Peyer's patch (tissue), 4 donors: ENCODE data around the gene LIMA1. TPM values are rescaled to one million over a fixed set of nuclear protein-coding genes. Genes with fewer than 3 reads are reported as not detected.
"Not testable (repeated sequence)": the region's sequence is repeated elsewhere in the genome, so short reads cannot be mapped to it uniquely, and the experiment has no call there.

Experiments
- DNase-seq, 3 donors: peaks; one replicate each; pipeline ENCODE4 v3.0.0-alpha.2; 2017 to 2019
- H3K27ac ChIP-seq, 4 donors: fragments of 200-600 bp; sonication (generic); one replicate each; pipeline ENCODE4 v1.5.1; 2016 to 2019
- H3K27me3 ChIP-seq, 2 donors: fragments of 200-600 bp; sonication (generic); one replicate each; pipeline ENCODE4 v1.5.1; 2019
- H3K36me3 ChIP-seq, 3 donors: fragments of 200-600 bp; sonication (generic); one replicate each; pipeline ENCODE4 v1.5.1; 2016 to 2019
- H3K4me1 ChIP-seq, 4 donors: fragments of 200-600 bp; sonication (generic); one replicate each; pipeline ENCODE4 v1.5.1; 2016 to 2019
- H3K4me3 ChIP-seq, 4 donors: fragments of 200-600 bp; sonication (generic); 1 replicate in 3 of 4; 2 replicates in 1 of 4; pipeline ENCODE4 v1.5.1; 2016 to 2019; ENCODE audit warnings: mild to moderate bottlenecking in 1 of 4
- H3K9me3 ChIP-seq, 4 donors: fragments of 200-600 bp; sonication (generic); one replicate each; pipeline ENCODE4 v1.5.1; 2016 to 2019; ENCODE audit warnings: mild to moderate bottlenecking in 1 of 4
- POLR2A ChIP-seq, 2 donors: fragments of 450-650 bp; IDR thresholded peaks; one replicate each; pipeline ENCODE4 v1.5.1; 2017; ENCODE audit warnings: antibody characterized with exemption in 2 of 2, mild to moderate bottlenecking in 2 of 2, moderate library complexity in 2 of 2
- total RNA-seq, 4 donors: library from RNA; depleted of rRNA; stranded (reverse); fragments of >200 nt; gene quantifications; one replicate each; pipeline ENCODE4 v1.1.0, GENCODE V29; 2016
- TF ChIP-seq, protein P1 (sequence below), 6 experiments: fragments of 450-650 bp in 4 of 6; fragments of 200-600 bp in 2 of 6; sonication (generic) in 1 of 6; IDR thresholded peaks; one replicate each; pipeline ENCODE4 v1.5.1; 2017 to 2019; ENCODE audit warnings: antibody characterized with exemption in 6 of 6, mild to moderate bottlenecking in 3 of 6, moderate library complexity in 1 of 6

LIMA1 gene
- total RNA-seq, 4 donors from 2014 or later = 253 to 280 (median 274) TPM

DNA sequence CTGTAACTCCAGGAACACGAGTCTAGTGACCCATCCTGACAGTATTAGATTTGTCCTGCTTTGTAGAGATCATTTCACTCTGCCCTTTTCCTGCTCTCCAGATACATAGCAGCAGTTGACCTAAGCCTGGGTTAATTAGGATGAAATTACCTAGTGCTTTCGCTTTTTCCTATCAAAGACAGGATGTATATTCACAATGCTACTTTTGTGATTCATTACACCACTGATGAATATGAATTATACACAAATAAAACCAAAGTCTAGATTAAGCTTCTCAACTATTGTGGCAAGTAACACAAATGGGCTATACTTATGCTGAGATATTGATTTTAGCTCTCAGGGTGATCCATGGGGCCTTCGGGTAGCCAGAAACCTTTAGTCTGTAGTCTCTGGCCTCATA, 134.0 kb downstream of the LIMA1 start:
- no peaks in the 10 kb centered on the region for H3K36me3 ChIP-seq

DNA sequence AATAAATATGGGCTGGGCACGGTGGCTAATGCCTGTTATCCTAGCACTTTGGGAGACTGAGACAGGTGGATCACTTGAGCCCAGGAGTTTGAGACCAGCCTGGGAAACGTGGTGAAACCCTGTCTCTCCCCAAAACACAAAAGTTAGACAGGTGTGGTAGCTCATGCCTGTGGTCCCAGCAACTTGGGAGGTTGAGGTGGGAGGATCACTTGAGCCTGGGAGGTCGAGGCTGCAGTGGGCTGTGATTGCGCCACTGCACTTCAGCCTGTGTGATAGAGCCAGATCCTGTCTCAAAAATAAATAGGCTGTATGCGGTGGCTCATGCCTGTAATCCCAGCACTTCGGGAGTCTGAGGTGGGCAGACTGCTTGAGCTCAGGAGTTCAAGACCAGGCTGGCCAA, 135.3 kb downstream of the LIMA1 start:
- not testable (repeated sequence) for H3K27ac ChIP-seq, H3K4me3 ChIP-seq, H3K27me3 ChIP-seq, H3K36me3 ChIP-seq, H3K4me1 ChIP-seq, DNase-seq, H3K9me3 ChIP-seq

More for the DNA sequence above, 134.0 kb downstream of the LIMA1 start:
- H3K4me1 ChIP-seq = no peaks in the 10 kb centered on the region
- no peaks in the 10 kb centered on the region for H3K27me3 ChIP-seq
- TF ChIP-seq, protein P1, sequence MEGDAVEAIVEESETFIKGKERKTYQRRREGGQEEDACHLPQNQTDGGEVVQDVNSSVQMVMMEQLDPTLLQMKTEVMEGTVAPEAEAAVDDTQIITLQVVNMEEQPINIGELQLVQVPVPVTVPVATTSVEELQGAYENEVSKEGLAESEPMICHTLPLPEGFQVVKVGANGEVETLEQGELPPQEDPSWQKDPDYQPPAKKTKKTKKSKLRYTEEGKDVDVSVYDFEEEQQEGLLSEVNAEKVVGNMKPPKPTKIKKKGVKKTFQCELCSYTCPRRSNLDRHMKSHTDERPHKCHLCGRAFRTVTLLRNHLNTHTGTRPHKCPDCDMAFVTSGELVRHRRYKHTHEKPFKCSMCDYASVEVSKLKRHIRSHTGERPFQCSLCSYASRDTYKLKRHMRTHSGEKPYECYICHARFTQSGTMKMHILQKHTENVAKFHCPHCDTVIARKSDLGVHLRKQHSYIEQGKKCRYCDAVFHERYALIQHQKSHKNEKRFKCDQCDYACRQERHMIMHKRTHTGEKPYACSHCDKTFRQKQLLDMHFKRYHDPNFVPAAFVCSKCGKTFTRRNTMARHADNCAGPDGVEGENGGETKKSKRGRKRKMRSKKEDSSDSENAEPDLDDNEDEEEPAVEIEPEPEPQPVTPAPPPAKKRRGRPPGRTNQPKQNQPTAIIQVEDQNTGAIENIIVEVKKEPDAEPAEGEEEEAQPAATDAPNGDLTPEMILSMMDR (IDR thresholded peaks at IDR 0.05) = no peak
- DNase-seq = no peak
- no peak overlapping the region for H3K27ac ChIP-seq
- H3K9me3 ChIP-seq = no peaks in the 10 kb centered on the region
- no peak overlapping the region for H3K4me3 ChIP-seq

DNA sequence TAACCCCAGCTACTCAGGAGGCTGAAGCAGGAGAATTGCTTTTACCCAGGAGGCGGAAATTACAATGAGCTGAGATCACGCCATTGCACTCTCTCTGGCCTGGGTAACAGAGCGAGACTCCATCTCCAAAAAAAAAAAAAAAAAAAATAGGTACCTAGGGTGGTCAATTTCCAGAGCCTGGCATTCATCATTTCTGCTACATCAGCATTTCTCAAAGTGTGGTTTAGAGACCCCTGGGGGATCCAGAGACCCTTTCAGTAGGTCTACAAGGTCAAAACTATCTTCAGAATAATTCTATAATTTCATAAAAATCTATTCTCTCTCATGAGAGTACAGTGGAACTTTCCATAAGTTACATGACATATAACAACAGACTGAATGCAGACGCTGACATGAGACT, 136.0 kb downstream of the LIMA1 start:
- Histone ChIP-seq H3K4me3 (no peak overlapping the region), H3K36me3 (no peaks in the 10 kb centered on the region), H3K27ac (no peak overlapping the region), H3K27me3 (no peaks in the 10 kb centered on the region), H3K9me3 (no peaks in the 10 kb centered on the region), H3K4me1 (no peaks in the 10 kb centered on the region)
- DNase-seq = no peak
- TF ChIP-seq, protein P1 (IDR thresholded peaks at IDR 0.05) = no peak
- no peak for TF ChIP-seq POLR2A (IDR thresholded peaks at IDR 0.05)

DNA sequence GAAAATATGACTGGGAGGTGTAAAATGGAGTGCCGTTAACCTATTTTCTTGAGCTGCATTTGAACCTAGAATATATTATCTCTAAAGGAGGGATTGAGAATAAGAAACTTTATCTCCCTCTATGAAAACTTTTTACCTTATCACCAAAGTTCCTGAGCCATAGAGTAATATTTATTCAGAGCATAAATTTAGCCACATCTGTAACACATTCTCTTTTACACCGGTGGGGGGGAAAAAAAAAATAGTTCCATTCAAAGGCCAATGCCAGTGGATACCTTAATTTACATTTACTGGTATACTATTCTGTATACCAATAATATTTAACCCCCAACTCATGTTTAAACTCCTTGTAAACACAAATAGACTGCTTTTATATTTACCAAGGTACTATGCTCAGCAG, 137.9 kb downstream of the LIMA1 start:
- Histone ChIP-seq H3K27me3 (no peaks in the 10 kb centered on the region), H3K36me3 (peaks cover 0 to 10% (median 0%) of the 10 kb centered on the region in 3 donors)
- no peak for TF ChIP-seq POLR2A (IDR thresholded peaks at IDR 0.05)
- TF ChIP-seq, protein P1 (IDR thresholded peaks at IDR 0.05) = no peak

DNA sequence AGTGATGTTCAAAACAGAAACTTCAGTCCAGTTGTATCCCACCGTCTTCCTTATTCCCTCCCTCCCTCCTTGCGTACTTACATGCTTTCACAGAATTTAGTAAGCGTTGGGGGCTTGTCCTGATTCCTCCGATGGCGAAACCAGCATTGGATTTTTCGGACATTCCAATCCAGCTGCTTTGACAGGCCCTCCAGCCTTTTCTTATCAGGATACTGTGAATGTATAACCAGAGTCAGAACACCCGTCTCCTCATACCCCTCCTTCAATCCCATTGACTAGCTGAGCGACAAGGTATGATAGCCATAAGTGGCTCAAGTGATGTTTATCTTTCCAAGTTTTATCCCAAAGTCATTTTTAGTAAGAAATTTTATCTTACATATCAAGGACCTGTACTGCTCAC, 140.3 kb downstream of the LIMA1 start:
- no peak overlapping the region for H3K27ac ChIP-seq
- H3K27me3 ChIP-seq = no peaks in the 10 kb centered on the region
- TF ChIP-seq POLR2A (IDR thresholded peaks at IDR 0.05) = no peak
- TF ChIP-seq, protein P1 (IDR thresholded peaks at IDR 0.05) = no peak
- no peaks in the 10 kb centered on the region for H3K4me1 ChIP-seq
- H3K36me3 ChIP-seq = peaks cover 0 to 18% (median 0%) of the 10 kb centered on the region in 3 donors
- H3K4me3 ChIP-seq = no peak overlapping the region
- H3K9me3 ChIP-seq = no peaks in the 10 kb centered on the region
- no peak for DNase-seq

More for the DNA sequence above, 137.9 kb downstream of the LIMA1 start:
- H3K4me3 ChIP-seq = no peak overlapping the region
- H3K27ac ChIP-seq = no peak overlapping the region
- H3K9me3 ChIP-seq = no peaks in the 10 kb centered on the region
- no peaks in the 10 kb centered on the region for H3K4me1 ChIP-seq
- DNase-seq = no peak

DNA sequence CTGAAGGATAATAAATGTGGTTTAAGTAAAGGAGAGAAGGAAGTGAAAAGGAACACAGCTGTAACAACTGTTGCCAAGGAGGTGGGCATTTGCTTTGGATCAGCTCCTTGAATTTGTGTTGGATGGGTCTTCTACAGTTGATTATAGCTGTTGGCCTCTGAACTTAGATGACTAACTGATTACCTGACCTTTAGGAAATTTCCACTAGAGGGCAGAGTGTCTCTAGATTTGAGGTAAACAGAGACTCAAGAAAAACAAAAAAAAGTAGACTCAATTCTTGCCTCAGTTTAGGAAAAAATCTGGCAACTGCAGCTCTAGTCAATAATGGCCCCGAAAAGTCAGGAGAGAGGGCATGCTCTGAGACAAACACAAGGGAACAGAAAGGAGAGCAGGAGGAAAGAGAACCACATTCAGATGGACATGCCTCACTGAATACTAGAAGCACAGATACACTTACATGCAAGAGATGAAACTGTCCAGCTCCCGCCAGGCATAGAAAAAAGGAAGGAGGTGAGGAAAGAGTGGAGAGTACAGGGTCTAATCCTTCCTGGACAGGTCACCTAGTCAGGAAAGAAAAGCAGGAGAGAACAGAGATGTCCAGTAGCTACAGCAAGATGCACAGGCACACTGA, 150.7 kb downstream of the LIMA1 start:
- Histone ChIP-seq H3K4me1 (peaks cover 0 to 10% (median 0%) of the 10 kb centered on the region in 4 donors), H3K36me3 (peaks cover 0 to 52% (median 6%) of the 10 kb centered on the region in 3 donors), H3K9me3 (no peaks in the 10 kb centered on the region), H3K4me3 (no peak overlapping the region), H3K27ac (no peak overlapping the region), H3K27me3 (no peaks in the 10 kb centered on the region)
- TF ChIP-seq, protein P1 (IDR thresholded peaks at IDR 0.05) = peak in 4 of 6 experiments; percentile 49 to 70 (median 63)
- TF ChIP-seq POLR2A (IDR thresholded peaks at IDR 0.05) = no peak
- DNase-seq = no peak
